ENCODE measurements around the gene GMPPB.

Gene GMPPB

GRCh38 chr3:49680493-49681231 is 43.1 kb downstream of the GMPPB start:
- peaks cover 12% of the 10 kb centered on the region for H3K36me3 Mint-ChIP-seq (ENCODE audit: insufficient read depth)
- no peaks in the 10 kb centered on the region for H3K9me3 Mint-ChIP-seq
- H3K27me3 Mint-ChIP-seq: no peaks in the 10 kb centered on the region
- DNase-seq (ENCODE audit: low spot score in 2 of 2) (no peak), ATAC-seq (replicated peaks; ENCODE audit: extremely low read depth, poor library complexity, severe bottlenecking) (no peak)
- H3K27ac Mint-ChIP-seq (ENCODE audit: low read depth): no peak overlapping the region
- no peak overlapping the region for H3K4me3 Mint-ChIP-seq
- peaks cover 18% of the 10 kb centered on the region for H3K4me1 Mint-ChIP-seq

DNA sequence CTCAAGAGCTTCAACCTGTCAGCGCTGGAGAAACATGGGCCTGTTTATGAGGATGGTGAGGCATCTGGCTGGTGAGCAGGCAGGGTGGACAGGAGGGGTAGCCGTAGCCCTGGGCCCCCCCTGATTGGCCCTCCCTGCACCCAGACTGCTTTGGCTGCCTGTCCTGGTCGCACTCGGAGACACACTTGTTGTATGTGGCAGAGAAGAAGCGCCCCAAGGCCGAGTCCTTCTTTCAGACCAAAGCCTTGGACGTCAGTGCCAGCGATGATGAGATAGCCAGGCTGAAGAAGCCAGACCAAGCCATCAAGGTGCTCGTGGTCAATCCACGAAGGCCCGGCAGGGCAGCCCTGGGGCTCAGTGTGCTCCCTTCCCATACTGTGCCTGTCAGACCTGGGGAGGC is 47.8 kb downstream of the GMPPB start:
- no peak overlapping the region for H3K27ac Mint-ChIP-seq (ENCODE audit: low read depth)
- ATAC-seq (replicated peaks; ENCODE audit: extremely low read depth, poor library complexity, severe bottlenecking) (no peak), DNase-seq (ENCODE audit: low spot score in 2 of 2) (no peak)
- peaks cover 13% of the 10 kb centered on the region for H3K36me3 Mint-ChIP-seq (ENCODE audit: insufficient read depth)
- H3K9me3 Mint-ChIP-seq: no peaks in the 10 kb centered on the region
- H3K27me3 Mint-ChIP-seq: no peaks in the 10 kb centered on the region
- H3K4me3 Mint-ChIP-seq: no peak overlapping the region
- peaks cover 50% of the 10 kb centered on the region for H3K4me1 Mint-ChIP-seq

GRCh38 chr3:49674497-49674983 is 49.2 kb downstream of the GMPPB start:
- Mint-ChIP-seq H3K4me1 (peaks cover 50% of the 10 kb centered on the region), H3K4me3 (peak overlapping the region; percentile 89), H3K27ac (ENCODE audit: low read depth) (peak overlapping the region; percentile 91), H3K27me3 (no peaks in the 10 kb centered on the region), H3K9me3 (no peaks in the 10 kb centered on the region), H3K36me3 (ENCODE audit: insufficient read depth) (peaks cover 8% of the 10 kb centered on the region)
- DNase-seq (ENCODE audit: low spot score in 2 of 2) (no peak), ATAC-seq (replicated peaks; ENCODE audit: extremely low read depth, poor library complexity, severe bottlenecking) (peak; percentile 2)

DNA sequence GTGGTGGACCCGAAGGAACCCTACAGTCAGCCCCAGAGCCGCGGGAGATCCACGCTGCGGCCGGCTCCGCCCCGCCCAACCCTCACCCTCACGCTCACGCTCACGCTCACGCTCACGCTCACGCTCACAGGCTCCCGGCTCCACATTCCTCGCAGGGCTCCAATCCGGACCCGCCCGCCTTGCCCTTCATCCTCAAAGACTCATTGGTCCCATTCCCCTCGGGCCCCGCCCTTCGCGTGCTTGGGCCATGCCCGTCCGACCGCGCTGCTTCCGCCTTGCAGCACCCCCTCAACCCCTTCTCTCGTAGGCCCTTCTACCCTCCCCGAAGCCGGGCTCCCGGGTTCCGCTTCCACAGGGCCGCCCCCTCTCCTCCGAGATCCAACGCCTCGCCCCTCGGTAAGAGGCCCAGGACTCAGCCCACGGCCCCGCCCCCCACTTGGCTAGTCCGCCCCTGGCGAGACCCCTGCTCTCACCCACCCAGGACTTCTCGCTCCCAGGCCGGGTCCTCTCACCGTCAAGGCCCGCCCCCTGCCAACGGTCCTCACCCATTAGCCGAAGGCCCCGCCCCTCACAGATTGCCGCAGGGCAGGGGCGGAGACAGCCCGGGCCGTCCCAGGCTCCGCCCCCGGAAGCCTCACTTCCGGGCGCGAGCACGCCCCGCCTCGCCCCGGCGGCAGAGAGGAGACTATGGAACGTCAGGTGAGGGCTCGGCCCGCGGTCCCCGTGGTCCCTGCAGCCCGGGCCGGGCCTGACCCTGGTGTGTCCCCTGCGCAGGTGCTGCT is 49.8 kb downstream of the GMPPB start, which contains the start of gene APEH:
TSS of gene APEH (plus strand) at position 637 of the 782 bp plus-strand sequence. CDS start at position 688, 51 bp downstream.
- Mint-ChIP-seq H3K4me3 (peak within 1 kb of the TSS; percentile 89), H3K9me3 (no peaks in the 10 kb centered on the region), H3K27ac (ENCODE audit: low read depth) (peak within 1 kb of the TSS; percentile 91), H3K27me3 (no peaks in the 10 kb centered on the region), H3K4me1 (peaks cover 50% of the 10 kb centered on the region), H3K36me3 (ENCODE audit: insufficient read depth) (peaks cover 8% of the 10 kb centered on the region)
- ATAC-seq (replicated peaks; ENCODE audit: extremely low read depth, poor library complexity, severe bottlenecking) (peak; percentile 88), DNase-seq (ENCODE audit: low spot score in 2 of 2) (peak; percentile 94 to 96)

DNA sequence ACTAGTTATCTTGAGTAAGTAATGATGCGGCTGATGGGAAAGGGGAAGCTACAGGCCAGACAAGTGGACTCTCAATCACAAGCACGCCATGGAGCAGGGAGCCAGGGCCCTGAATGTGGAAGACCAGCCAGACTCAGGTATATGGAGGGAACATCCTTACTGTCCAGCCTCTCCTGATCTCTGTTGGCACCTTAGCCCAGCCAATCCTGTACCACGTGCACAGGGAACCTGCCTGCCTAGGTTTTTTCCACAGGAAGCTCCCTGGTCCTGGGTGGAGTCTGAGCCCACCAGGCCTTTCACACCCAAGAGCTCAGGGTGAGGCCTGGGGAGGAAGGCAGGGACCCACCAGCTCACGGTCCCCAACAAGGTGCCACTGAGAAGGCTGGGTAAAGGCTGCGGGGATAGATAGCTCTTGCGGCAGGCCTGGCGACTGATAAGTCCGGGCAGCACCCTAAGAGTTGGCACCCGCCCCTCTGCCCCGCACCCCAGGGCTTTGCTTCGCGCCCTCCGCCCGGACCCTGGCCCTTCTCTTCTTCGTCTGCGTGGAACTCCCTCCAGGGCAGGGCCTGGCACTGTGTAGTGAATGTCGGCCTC is 50.5 kb downstream of the GMPPB start:
- Mint-ChIP-seq H3K27ac (ENCODE audit: low read depth) (peak overlapping the region; percentile 91), H3K9me3 (no peaks in the 10 kb centered on the region), H3K27me3 (no peaks in the 10 kb centered on the region), H3K4me3 (peak overlapping the region; percentile 89), H3K4me1 (peaks cover 48% of the 10 kb centered on the region), H3K36me3 (ENCODE audit: insufficient read depth) (peaks cover 8% of the 10 kb centered on the region)
- no peak for DNase-seq (ENCODE audit: low spot score in 2 of 2)
- peak; percentile 2 for ATAC-seq (replicated peaks; ENCODE audit: extremely low read depth, poor library complexity, severe bottlenecking)

DNA sequence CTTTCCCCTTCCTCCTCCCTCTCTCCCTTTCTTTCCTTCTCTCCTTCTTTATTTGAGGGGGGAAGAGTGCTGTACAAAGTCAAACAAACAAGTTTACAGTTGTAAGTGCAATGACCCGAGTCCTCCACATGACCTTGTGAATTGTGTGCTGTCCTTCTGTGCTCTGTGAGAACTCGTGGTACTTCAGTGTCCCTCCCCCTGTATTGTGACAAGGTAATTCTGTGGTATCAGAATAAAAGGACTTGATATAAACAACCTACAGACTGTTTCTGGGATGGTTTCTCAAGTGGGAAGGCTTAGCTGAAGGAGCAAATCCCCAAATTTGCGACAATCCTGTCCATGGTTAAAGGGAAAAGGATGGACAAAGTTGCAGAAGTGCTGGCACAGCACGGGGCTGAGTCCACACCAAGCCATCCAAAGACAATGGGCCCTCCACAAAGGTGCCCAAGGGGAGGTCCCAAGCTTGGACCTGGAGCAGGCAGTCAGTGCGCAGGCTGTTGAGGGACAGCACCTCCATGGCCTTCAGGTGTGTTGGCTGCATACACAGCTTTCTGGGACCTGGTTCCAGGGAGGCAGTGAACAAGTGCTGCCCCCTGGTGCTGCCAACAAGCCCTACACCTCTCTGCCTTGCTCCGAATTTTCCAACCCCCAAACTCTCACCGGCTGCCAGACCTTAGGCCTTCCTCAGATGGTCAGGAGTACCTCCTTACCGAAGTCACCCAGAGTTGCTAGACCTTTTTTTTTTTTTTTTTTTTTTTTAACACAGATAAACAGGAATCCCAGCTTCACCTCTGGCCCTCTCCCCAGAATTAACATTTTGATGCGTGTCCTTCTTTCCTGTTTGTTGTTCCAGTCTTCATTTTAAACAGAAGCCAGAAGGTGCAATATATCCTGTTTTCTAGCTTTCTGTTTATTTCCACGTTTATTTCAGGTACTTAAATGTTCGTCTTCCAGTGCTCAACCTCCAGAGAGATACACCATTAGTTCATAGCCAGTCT is 52.2 kb downstream of the GMPPB start:
- Mint-ChIP-seq H3K27me3 (no peaks in the 10 kb centered on the region), H3K36me3 (ENCODE audit: insufficient read depth) (peaks cover 7% of the 10 kb centered on the region), H3K27ac (ENCODE audit: low read depth) (no peak overlapping the region), H3K4me1 (peaks cover 40% of the 10 kb centered on the region), H3K4me3 (peak overlapping the region; percentile 24), H3K9me3 (no peaks in the 10 kb centered on the region)
- ATAC-seq (replicated peaks; ENCODE audit: extremely low read depth, poor library complexity, severe bottlenecking) (no peak), DNase-seq (ENCODE audit: low spot score in 2 of 2) (peak; percentile 51 to 58)

GRCh38 chr3:49670940-49671290 is 52.8 kb downstream of the GMPPB start:
- Mint-ChIP-seq H3K36me3 (ENCODE audit: insufficient read depth) (peaks cover 5% of the 10 kb centered on the region), H3K27ac (ENCODE audit: low read depth) (no peak overlapping the region), H3K4me3 (no peak overlapping the region), H3K9me3 (no peaks in the 10 kb centered on the region), H3K27me3 (no peaks in the 10 kb centered on the region), H3K4me1 (peaks cover 34% of the 10 kb centered on the region)
- DNase-seq (ENCODE audit: low spot score in 2 of 2): no peak
- no peak for ATAC-seq (replicated peaks; ENCODE audit: extremely low read depth, poor library complexity, severe bottlenecking)
